HG03175 (cell line): ENCODE data around the gene SYNPO.

Experiments
- ATAC-seq: cut with Tn5 transposase; IDR thresholded peaks from one replicate; pipeline ENCODE4 v1.9.1; 2021; ENCODE audit warnings: mild to moderate bottlenecking, moderate library complexity; ENCODE audit not compliant: unreplicated experiment

SYNPO gene

GRCh38 chr5:150656191-150657132, 16.0 kb downstream of the SYNPO start:
- peak; percentile 83 for ATAC-seq

GRCh38 chr5:150658121-150658520, 17.7 kb downstream of the SYNPO start:
- ATAC-seq, result no peak

- ATAC-seq, result no peak
These were observed 18.3 kb downstream of the SYNPO start for GRCh38 chr5:150658699-150659265.

GRCh38 chr5:150659360-150660107, 19.1 kb downstream of the SYNPO start:
- ATAC-seq, result no peak

- no peak for ATAC-seq
These were observed 19.8 kb downstream of the SYNPO start for GRCh38 chr5:150660108-150660831.

GRCh38 chr5:150661086-150661485, 20.6 kb downstream of the SYNPO start, which contains the start of gene MYOZ3:
MYOZ3 (plus strand) TSS chr5:150661251; CDS start chr5:150662942, 1,691 bp downstream.
- ATAC-seq, result no peak

- ATAC-seq, result no peak
These were observed 21.5 kb downstream of the SYNPO start for GRCh38 chr5:150661821-150662596.

GRCh38 chr5:150662731-150663516, 22.5 kb downstream of the SYNPO start:
- no peak for ATAC-seq

- no peak for ATAC-seq
These were observed 23.5 kb downstream of the SYNPO start for GRCh38 chr5:150663936-150664335.

GRCh38 chr5:150665044-150665443, 24.6 kb downstream of the SYNPO start:
- no peak for ATAC-seq

GRCh38 chr5:150670275-150670947, 30.0 kb downstream of the SYNPO start:
- ATAC-seq, result no peak

GRCh38 chr5:150670948-150671310, 30.5 kb downstream of the SYNPO start:
- ATAC-seq, result no peak

- ATAC-seq, result no peak
These were observed 31.2 kb downstream of the SYNPO start for GRCh38 chr5:150671509-150672236.

- ATAC-seq, result no peak
These were observed 31.9 kb downstream of the SYNPO start for GRCh38 chr5:150672237-150672883.

GRCh38 chr5:150672884-150673275, 32.4 kb downstream of the SYNPO start:
- no peak for ATAC-seq

GRCh38 chr5:150674341-150674821, 33.9 kb downstream of the SYNPO start:
- no peak for ATAC-seq

GRCh38 chr5:150675069-150675468, 34.6 kb downstream of the SYNPO start:
- ATAC-seq, result no peak
